Activated CD8-positive, alpha-beta T cell treated with anti-CD3 and anti-CD28 coated beads for 36 hours (primary cell): ENCODE data around the gene OR56A3. TPM values are rescaled to one million over a fixed set of nuclear protein-coding genes. Genes with fewer than 3 reads are reported as not detected.
"Not testable (repeated sequence)": the region's sequence is repeated elsewhere in the genome, so short reads cannot be mapped to it uniquely, and the experiment has no call there.

Experiments
- ATAC-seq: fragments of 200-7000 bp; cut with Tn5 transposase; one replicate; pipeline ENCODE4 v1.10.0; 2021; ENCODE audit warnings: mild to moderate bottlenecking, moderate library complexity
- CTCF ChIA-PET: fragments of 350-600 bp; sonication (Branson Sonifier 250); formaldehyde crosslinking; loops from one replicate; lab custom pipeline; 2021; ENCODE audit warnings: antibody characterized with exemption; lab: Charles Lee
- POLR2A ChIA-PET: fragments of 350-600 bp; sonication (Branson Sonifier 250); formaldehyde crosslinking; loops from one replicate; lab custom pipeline; 2021; ENCODE audit warnings: antibody characterized with exemption; lab: Charles Lee
- DNase-seq: peaks from one replicate; pipeline ENCODE4 v3.0.0-alpha.2; 2020
- H3K27ac Mint-ChIP-seq: one replicate; pipeline ENCODE4 v1.8.0; 2021; ENCODE audit warnings: mild to moderate bottlenecking, mixed read lengths
- H3K27me3 Mint-ChIP-seq: one replicate; pipeline ENCODE4 v1.8.0; 2021; ENCODE audit warnings: mixed read lengths
- H3K36me3 Mint-ChIP-seq: one replicate; pipeline ENCODE4 v1.8.0; 2021; ENCODE audit warnings: low read depth, mixed read lengths
- H3K4me1 Mint-ChIP-seq: one replicate; pipeline ENCODE4 v1.8.0; 2021; ENCODE audit warnings: low read depth, mixed read lengths
- H3K4me3 Mint-ChIP-seq: one replicate; pipeline ENCODE4 v1.8.0; 2021; ENCODE audit warnings: mild to moderate bottlenecking, moderate library complexity, mixed read lengths
- H3K9me3 Mint-ChIP-seq: one replicate; pipeline ENCODE4 v1.8.0; 2021; ENCODE audit warnings: mixed read lengths
- intact Hi-C: fragments of 100-400 bp; cut with micrococcal nuclease; formaldehyde crosslinking; loops from one replicate; pipeline ENCODE4 v1.10.0; 2022
- total RNA-seq, 2 experiments: library from RNA; stranded (reverse); gene quantifications; one replicate each; pipeline ENCODE4 v1.2.3, GENCODE V29; 2021
- TF ChIP-seq, protein P1 (sequence below): fragments of 200-600 bp; IDR thresholded peaks from one replicate; pipeline ENCODE4 v1.8.0; 2022; ENCODE audit warnings: antibody characterized with exemption, mild to moderate bottlenecking

The OR56A3 gene
- total RNA-seq, 2 experiments from 2014 or later: not detected

DNA sequence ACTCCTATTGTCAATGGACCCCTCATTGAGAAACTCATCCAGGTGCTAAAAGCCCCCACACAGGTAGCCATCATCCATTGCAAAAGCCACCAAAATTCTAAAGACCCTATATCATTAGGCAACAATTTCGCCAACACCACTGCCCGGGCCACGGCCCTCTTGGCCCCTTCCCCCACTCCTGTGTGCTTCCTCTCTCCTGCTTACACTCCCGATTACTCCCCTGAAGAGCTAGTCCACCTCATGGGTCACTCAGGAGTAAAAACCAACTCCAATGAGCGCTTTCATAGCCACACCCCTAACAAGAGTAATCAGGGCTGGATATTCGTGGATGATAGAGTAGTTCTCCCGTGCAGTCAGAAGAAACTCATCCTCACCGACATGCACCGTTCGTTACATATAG lies 8.9 kb upstream of the OR56A3 start:
- Mint-ChIP-seq H3K4me1 (no peaks in the 10 kb centered on the region), H3K9me3 (peaks cover 4% of the 10 kb centered on the region), H3K27me3 (peaks cover 1% of the 10 kb centered on the region), H3K4me3 (no peak overlapping the region), H3K36me3 (no peaks in the 10 kb centered on the region), H3K27ac (no peak overlapping the region)
- DNase-seq (no peak), ATAC-seq (no peak)
- CTCF ChIA-PET: no interaction called here
- POLR2A ChIA-PET: no interaction called here
- intact Hi-C loops: no loop called here
- TF ChIP-seq, protein P1, sequence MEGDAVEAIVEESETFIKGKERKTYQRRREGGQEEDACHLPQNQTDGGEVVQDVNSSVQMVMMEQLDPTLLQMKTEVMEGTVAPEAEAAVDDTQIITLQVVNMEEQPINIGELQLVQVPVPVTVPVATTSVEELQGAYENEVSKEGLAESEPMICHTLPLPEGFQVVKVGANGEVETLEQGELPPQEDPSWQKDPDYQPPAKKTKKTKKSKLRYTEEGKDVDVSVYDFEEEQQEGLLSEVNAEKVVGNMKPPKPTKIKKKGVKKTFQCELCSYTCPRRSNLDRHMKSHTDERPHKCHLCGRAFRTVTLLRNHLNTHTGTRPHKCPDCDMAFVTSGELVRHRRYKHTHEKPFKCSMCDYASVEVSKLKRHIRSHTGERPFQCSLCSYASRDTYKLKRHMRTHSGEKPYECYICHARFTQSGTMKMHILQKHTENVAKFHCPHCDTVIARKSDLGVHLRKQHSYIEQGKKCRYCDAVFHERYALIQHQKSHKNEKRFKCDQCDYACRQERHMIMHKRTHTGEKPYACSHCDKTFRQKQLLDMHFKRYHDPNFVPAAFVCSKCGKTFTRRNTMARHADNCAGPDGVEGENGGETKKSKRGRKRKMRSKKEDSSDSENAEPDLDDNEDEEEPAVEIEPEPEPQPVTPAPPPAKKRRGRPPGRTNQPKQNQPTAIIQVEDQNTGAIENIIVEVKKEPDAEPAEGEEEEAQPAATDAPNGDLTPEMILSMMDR: no peak

DNA sequence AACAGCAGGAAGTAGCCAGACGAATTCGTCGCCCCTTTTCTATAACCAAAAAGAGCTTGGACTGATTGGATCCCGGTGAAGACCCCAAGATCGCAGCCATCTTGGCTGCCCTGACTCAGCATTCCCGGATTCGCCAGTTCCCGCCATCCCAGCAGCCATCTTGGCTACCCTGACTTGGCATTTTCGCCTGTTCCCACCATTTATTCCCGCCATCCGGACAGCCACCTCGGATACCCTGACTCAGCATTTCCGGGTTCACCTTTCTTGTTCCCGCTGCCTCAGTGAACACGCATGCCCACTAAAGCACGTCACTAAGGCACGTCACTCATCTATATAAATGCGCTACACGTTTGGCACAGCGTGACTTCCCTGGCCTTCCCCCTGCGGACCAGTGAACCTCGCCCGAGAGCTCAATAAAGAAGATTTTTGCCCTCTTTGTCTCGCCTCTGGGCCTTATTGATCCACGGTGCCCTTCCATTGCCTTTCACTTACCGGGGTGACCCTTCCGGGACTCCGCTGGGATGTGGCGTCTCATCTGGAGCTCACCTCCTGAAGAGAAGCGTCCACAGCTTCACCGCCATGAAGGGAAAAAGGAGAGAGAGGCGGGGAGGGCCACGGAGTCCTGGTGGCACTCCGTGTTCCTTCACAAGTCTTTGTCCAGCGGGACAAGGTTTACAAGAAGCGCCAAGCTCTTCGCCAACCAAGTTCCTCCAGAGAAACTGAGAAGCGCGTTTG lies 4.0 kb upstream of the OR56A3 start:
- intact Hi-C loops: no loop called here
- H3K36me3 Mint-ChIP-seq: no peaks in the 10 kb centered on the region
- H3K4me3 Mint-ChIP-seq: no peak overlapping the region
- DNase-seq (no peak), ATAC-seq (no peak)
- H3K4me1 Mint-ChIP-seq: no peaks in the 10 kb centered on the region
- no peaks in the 10 kb centered on the region for H3K9me3 Mint-ChIP-seq
- no peak overlapping the region for H3K27ac Mint-ChIP-seq
- TF ChIP-seq, protein P1: no peak
- peaks cover 1% of the 10 kb centered on the region for H3K27me3 Mint-ChIP-seq
- ChIA-PET CTCF (no interaction called here), POLR2A (no interaction called here)

DNA sequence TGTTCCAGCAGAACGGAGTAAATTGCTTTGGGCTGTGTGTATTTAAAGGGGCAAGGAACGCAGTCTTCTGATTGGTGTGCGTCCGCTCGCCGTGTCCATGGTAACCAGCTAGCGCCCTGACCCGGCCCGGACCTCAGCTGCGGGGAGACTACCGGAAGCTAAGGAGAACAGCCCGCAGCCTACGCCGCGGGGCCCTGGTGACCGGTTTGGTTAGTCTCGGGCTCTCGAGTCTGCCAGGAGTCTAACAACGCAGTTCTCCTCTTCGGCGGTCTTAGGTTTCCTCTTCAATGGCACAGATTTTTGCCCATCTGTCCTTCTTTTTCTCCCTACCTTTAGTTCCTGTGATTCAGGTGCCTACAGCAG lies 3.5 kb upstream of the OR56A3 start:
- ATAC-seq (no peak), DNase-seq (no peak)
- Mint-ChIP-seq H3K36me3 (no peaks in the 10 kb centered on the region), H3K27ac (no peak overlapping the region), H3K4me1 (no peaks in the 10 kb centered on the region), H3K4me3 (no peak overlapping the region), H3K27me3 (peaks cover 3% of the 10 kb centered on the region), H3K9me3 (no peaks in the 10 kb centered on the region)
- ChIA-PET POLR2A (no interaction called here), CTCF (no interaction called here)
- TF ChIP-seq, protein P1: no peak
- intact Hi-C loops: no loop called here

DNA sequence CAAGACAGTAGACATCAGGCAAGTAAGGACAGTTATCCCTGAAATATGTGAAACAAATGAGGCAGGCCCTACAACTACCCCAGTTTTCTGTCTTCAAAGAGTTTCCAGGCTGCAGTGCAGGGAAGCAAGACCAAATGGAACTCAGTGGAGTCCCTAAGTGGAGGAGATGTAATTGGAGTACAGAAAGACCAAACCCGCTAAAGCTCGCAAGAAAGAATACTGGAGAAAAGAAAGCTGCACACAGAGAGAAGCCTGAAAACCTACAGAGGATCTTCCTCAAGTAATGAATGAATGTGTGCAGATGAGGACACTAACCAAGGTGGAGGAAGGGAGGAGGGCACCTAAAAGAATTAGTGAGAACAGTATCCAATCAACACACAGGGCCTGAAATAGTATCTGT lies 1.3 kb upstream of the OR56A3 start:
- no peak overlapping the region for H3K4me3 Mint-ChIP-seq
- no peaks in the 10 kb centered on the region for H3K9me3 Mint-ChIP-seq
- intact Hi-C loops: no loop called here
- H3K4me1 Mint-ChIP-seq: no peaks in the 10 kb centered on the region
- TF ChIP-seq, protein P1: no peak
- ChIA-PET CTCF (no interaction called here), POLR2A (no interaction called here)
- no peak overlapping the region for H3K27ac Mint-ChIP-seq
- ATAC-seq (no peak), DNase-seq (no peak)
- peaks cover 6% of the 10 kb centered on the region for H3K27me3 Mint-ChIP-seq
- H3K36me3 Mint-ChIP-seq: no peaks in the 10 kb centered on the region

DNA sequence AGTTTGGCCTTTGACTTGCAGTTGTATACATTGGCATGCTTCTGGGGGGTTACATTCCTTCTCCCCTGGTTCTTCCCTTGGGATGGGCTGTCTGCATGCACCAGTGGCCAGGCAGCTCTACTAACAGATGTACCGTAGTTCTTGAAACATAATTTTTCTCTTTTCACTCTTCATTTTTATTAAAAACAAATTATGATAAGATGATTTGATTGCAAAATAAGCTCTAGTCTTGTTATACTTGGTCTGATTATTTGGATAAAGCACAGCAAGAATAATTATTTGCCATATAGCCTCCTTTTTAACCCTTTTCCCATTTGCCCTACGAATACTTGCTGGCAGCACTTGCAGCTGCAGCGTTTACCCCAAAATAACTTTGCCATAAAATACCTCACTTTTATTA lies 13.5 kb downstream of the OR56A3 start:
- POLR2A ChIA-PET: no interaction called here
- TF ChIP-seq, protein P1: no peak
- H3K27me3 Mint-ChIP-seq: peaks cover 2% of the 10 kb centered on the region
- H3K4me1 Mint-ChIP-seq: no peaks in the 10 kb centered on the region
- DNase-seq (no peak), ATAC-seq (no peak)
- H3K4me3 Mint-ChIP-seq: no peak overlapping the region
- CTCF ChIA-PET: no interaction called here
- H3K36me3 Mint-ChIP-seq: no peaks in the 10 kb centered on the region
- peaks cover 4% of the 10 kb centered on the region for H3K9me3 Mint-ChIP-seq
- intact Hi-C loops: no loop called here
- H3K27ac Mint-ChIP-seq: no peak overlapping the region

DNA sequence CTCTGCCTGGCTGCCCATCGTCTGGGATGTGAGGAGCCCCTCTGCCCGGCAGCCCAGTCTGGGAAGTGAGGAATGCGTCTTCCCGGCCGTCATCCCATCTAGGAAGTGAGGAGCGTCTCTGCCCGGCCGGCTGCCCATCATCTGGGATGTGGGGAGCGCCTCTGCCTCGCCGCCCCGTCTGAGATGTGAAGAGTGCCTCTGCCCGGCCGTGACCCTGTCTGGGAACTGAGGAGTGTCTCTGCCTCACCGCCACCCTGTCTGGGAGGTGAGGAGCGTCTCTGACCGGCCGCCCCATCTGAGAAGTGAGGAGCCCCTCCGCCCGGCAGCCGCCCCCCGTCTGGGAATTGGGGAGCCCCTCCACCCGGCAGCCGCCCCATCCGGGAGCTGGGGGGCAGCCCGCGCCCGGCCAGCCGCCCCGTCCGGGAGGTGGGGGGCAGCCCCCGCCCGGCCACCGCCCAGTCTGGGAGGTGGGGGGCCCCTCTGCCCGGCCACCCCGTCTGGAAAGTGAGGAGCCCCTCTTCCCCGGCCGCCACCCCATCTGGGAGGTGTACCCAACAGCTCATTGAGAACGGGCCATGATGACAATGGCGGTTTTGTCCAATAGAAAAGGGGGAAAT lies 18.8 kb downstream of the OR56A3 start:
- ATAC-seq, POLR2A ChIA-PET, intact Hi-C loops, DNase-seq, H3K27me3 Mint-ChIP-seq, H3K4me3 Mint-ChIP-seq, H3K27ac Mint-ChIP-seq, CTCF ChIA-PET, H3K36me3 Mint-ChIP-seq, H3K4me1 Mint-ChIP-seq: not testable (repeated sequence)
- H3K9me3 Mint-ChIP-seq: peaks cover 20% of the 10 kb centered on the region
